ENCODE measurements around the gene NLRP9.
A peak's percentile ranks its signal among the peaks of the same experiment; 100 is the strongest.

The NLRP9 gene

DNA sequence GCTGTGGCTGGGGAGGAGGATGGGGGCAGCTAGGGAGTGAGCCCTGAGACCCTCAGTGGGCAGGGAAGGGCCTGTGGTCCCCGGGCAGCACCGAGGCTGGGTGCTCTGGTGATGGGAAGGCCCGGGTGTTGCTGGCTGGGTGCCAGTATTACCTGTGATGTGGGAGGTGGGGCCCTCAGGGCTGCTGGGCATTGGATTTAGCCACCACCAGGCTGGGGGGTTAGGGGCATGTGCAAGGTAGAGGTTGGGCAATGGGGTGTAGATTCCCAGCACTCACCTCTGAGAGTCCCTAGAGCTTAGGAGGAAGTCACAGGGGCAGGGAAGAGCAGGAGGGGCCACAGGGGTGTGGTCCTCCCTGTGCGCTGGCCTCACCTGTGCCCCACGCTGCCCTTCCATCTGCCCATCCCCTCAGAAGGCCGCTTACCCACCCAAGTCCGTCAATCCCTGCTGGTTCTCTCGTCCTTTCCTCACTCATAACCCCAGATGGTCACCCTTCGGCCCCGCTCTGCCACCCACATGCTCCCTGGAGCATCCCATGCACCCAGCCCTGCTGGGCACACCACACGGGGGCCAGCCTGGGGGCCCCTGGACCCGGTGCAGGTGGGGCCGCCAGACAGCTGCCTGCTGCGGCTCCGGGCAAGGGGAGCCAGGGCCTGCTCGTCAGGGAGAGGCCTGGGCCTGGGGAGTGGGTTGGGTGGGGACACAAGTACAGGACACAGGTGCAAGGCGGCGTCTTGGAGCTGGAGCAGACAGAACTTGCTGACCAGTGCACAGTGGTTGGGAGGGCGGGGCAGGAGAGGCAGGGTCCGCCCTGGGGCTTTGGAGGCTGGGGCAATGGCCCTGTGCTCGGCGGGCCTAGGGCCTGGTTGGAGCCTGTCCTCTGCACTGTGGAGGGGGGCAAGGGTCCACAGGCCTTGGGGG, 50.7 kb downstream of the NLRP9 start:
- ATAC-seq (no peak), DNase-seq (no peak)

DNA sequence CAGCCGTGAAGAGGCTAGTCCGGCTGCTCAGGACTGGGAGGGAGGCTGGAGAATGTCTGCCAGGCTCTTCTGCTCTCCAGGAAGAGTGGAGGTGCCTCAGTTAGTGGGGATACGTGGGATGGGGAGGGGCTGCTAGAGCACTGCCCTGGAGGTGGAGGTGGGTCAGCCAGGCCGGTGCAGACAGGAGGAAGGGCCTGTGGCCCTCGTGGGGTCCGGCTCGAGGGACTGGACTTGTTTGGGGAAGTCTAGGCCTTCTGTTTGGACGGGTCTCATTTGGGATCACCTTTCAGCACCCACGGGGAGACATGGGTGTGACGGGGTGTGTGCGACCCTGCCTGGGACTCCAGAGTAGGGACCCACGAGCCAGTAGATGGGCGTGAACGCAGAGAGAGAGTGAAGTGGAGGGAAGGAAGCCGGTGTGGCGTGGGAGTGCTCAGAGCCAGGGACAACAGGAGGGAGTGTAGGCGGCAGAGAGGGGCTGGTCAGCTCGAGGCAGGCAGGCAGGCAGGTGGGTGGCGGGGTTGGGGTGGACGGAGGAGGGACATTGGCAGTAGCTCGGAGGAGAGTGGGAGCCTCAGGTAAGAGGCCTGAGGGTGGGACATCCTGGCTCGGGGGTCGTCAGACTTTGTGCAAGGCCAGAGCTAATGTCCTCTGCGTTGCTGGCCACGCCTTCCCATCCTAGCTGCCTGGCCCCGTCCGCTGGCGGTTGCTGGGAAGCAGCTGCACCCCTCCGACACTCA, 51.7 kb downstream of the NLRP9 start:
- no peak for DNase-seq
- ATAC-seq = no peak

DNA sequence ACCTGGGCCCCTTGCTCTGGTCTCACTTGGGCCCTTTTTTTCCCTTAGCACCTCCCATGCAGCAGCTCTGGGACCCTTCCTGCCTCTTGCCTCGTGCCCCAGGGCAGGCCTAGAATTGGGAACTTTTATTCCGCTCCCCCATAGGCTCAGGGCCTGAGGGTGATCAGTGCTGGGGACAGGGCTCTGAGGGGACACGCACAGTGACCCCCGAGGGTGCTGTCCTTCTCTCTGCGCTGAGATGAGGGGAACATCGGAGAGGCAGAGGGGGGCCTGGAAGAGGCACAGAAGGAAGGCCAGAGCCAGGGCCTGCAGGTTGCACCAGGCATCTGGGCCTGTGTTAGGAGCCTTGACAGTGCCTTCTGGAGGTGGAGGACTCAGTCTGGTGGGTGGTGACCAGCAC, 52.4 kb downstream of the NLRP9 start:
- ATAC-seq (no peak), DNase-seq (no peak)

DNA sequence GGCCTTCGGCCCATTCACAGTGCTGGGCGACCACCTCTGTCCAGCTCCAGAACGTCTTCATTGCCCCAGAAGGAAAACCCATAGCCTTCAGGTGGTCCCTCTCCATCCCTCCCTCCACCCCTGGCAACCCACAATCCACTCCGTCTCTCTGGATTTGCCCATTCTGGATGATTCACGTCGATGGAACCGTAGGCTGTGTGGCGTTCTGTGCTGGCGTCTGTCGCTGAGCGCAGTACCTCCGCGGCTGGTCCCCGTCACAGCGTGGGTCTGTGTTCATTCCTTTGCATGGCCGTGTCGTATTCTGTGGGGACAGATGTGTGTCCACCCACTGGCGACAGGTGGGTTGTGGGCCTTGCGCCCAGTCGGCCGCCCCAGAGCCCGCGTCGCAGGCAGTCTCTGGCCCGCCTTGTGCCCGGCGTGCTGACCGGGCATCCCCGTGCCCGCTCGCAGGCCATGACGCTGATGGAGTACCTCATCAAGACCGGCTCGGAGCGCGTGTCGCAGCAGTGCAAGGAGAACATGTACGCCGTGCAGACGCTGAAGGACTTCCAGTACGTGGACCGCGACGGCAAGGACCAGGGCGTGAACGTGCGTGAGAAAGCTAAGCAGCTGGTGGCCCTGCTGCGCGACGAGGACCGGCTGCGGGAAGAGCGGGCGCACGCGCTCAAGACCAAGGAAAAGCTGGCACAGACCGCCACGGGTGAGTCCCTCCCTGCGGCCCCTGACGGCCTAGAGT, 53.1 kb downstream of the NLRP9 start:
- no peak for ATAC-seq

DNA sequence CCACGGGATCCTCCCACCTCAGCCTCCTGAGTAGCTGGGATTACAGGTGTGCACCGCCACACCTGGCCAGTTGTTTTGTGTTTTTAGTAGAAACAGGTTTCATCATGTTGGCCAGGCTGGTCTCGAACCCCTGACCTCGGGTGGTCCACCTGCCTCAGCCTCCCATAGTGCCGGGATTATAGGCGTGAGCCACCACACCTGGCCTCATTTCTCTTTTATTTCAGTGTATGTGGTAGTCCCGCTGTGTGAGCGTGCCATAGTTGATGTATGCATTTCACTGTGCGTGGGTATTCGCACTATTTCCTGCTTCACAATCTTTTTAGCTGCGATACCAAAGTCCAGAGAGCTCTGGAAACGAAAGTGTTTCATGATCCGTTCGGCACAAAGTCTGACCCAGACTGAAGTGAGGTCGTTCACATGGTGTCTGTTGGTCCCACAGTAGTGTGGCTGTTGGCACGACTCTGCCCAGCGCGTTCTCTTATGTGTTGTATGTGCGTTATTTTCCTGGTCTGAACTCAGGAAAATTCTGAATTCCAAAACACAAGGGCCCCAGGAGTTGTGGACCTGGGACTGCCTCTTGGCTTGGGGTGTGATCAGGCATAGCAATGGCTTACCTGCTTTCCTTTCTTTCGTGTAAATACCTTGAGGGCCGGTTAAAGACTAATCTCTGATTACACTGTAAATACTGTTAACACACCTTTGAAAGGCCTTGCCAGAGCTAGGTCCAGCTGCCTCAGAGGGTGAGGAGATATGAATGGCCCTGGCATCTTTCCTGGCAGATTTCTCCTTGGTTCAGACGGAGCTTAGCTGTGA, 54.5 kb downstream of the NLRP9 start:
- DNase-seq = no peak
- ATAC-seq = no peak

More for the DNA sequence above, 53.1 kb downstream of the NLRP9 start:
- no peak for DNase-seq

DNA sequence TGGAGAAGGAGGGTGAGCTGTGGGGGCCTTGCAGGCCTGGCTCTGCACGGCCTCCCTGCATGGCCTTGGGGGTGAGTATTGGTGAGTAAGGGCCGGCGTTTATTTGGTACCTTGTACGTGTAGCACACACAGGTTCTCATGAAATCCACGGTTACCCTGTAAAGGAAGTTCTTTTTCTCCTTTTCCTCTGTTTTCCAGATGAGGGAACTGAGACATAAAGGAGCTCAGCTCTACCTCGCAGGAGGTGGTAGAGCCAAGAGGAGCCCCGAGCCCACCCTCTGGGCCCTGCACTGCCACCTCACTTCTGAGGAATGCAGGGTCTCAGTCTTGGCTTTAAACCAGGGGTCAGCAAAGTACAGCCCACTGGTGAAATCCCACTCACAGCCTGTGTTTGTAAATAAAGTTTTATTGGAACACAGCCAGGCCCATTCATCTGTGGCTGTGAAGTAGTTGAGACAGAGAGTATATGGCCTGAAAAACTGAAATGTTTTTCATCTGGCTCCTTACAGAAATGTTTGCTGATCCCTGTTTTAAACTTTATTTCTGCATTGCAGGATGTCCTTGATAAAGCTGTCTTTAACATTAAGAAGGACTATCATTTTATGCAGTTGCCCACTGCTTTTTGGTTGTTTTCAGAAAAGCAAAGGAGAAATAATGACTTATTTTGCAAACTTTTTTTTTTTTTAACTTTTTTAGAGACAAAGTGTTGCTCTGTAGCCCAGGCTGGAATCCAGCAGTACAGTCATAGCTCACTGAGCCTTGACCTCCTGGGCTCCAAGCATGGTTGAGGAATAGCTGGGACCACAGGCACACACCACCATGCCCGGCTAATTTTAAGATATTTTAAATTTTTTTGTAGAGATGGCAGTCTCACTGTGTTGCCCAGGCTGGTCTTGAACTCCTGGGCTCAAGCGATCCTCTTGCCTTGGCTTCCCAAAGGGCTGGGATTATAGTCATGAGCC, 56.8 kb downstream of the NLRP9 start:
- no peak for ATAC-seq
- DNase-seq = no peak

DNA sequence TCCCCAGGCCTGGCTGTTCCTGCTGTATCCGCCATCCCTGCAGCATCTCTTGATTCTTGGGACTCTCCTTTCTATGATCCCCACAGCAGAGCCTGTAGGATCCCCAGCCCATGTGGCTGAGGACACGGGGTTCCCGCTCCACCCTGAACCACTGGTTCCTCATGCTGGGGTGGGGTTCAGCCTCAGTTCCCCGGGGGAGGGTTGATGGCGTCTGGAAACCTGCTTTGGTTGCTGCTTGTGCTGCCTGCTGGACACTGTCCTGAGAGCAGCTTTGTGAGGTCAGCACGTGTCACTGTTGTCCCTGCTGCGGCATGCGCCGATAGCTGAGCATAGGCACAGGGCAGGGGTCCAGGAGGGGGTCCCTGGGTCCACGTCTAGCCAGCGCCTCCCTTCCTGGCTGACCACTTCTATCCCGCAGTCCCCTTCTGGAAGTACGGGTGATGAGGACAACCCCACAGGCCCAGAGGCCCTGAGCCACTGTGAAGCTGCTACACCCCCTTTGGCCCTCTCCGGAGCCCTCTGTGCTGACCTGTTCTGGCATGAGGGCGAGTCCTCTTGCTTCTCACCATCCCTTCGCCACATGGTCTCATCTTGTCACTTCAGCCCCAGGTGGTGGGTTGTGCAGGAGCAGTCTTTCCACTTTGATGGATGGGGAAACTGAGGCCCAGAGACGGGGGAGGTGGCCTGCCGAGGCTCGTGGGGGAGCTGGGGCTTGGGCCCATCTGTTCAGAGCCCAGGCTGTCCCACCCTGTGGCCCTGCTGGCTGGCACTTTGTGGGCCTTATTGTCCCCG, 57.7 kb downstream of the NLRP9 start:
- DNase-seq = no peak

DNA sequence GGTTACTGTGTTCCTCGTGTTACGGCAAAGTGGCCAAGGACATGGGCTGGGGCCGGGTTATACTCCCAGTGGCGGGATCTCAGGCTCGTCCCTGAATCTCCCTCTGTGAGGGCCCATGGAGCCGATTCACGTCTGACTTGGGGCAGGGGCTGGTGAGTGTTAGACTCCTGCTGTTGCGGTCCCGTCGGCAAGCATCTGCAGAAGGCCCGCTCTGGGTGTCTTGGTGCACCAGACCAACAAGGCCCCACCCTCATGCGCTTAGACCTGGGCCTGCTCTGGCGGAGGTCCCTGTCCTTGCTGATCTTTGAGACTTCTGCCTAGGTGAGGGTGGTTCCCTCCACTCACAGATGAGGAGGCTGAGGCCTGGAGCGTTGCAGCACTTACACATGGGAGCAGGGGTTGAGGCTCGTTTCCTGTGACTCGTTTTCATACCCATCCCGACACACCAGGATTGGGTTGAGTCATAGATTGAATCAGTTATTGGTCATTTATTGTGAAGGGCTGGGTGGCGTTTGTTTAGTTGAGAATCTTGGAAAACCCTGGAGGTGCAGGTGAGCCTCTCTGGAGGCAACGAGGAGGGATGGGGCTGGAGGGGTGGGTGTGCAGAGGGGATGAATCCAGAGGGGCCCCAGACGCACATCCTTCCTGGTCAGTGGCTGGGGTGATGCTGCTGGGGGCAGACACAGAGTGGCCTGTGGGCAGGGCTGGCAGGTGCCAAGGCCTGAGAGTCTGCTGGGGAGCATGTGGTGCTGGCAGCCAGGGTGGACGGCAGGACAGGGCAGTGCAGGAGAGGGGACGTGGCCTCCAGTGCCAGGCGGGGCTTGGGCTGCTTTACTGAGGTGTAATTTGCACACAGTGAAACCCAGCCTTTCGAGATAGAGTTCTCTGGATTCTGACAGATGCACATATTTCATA, 58.6 kb downstream of the NLRP9 start:
- DNase-seq (no peak), ATAC-seq (no peak)

More for the DNA sequence above, 57.7 kb downstream of the NLRP9 start:
- ATAC-seq = no peak

DNA sequence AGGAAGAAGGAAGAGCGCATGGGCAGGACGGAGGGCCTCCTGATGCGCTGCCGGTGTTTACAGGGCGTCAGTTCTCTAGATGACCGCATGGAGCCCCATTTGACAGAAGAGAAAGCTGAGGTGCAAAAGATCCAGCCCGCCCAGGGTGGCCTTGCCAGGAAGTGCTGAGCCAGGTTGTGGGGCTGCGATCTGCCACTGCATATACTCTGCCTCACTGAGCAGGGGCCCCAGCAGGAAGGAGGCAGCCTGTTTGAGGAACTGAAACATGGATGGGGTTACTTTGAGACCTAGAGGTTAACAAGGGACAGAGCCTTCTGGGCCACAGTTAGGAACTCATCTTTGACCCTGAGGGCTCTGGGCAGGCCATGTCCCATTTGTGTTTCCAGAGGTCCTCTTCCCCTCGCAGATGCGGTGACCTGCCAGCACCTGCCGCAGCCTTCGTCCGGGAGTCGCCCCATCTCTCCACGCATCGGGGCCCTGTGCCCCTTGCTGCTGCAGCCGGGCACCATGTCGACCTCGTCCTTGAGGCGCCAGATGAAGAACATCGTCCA, 60.0 kb downstream of the NLRP9 start:
- peak; percentile 34 for DNase-seq
- no peak for ATAC-seq

DNA sequence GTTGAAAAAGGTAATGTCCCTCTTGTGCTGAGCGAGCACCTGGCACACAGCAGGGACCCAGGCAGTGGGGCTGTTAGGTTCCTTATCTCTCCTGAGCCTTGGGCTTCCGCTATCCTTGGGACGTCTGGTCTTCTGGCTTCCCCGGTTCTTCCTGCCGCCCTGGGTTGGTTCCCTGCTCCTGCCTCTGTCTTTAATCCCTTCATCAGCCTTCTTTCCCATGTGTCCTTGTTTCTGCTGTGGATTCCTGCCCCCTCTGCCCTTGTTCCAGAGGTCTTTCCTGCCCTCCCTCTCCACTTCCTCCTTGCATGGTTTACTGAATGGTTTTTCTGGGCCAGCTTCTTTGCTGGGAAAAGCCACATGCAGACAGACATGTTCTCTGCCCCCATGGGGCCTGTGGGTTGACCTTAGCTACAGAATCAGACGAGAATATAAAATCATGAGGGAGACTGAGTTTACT, 60.6 kb downstream of the NLRP9 start:
- DNase-seq = no peak
- ATAC-seq = no peak

DNA sequence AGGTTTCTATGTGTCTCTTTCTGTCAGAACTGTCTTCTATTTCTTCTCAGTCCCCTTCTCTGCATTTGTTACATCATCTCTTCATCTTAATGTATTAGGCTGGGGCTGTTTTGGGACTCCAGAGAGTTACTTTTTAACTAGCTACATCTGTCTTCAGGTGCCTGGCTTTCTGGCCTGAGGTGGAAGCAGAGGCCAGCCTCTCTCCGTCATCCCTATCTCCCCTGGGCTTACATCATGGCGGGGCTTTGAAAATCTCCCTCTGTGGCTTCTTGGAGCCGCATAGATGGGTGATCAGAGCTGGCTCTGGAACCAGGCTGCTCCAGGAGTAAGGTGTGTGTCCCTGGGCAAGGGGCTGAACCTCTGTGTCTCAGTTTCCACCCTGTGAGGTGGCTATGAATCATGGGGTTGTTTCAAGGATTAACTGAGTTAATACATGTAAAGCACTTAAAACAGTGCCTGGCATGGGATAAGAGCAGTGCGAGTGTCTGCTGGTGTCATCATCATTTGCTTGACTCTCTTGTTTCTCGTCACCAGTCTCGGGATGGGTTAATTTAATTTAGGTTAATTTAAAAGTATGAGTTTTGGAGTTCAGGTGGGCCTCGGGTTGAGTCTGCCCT, 61.2 kb downstream of the NLRP9 start:
- no peak for ATAC-seq
- no peak for DNase-seq

DNA sequence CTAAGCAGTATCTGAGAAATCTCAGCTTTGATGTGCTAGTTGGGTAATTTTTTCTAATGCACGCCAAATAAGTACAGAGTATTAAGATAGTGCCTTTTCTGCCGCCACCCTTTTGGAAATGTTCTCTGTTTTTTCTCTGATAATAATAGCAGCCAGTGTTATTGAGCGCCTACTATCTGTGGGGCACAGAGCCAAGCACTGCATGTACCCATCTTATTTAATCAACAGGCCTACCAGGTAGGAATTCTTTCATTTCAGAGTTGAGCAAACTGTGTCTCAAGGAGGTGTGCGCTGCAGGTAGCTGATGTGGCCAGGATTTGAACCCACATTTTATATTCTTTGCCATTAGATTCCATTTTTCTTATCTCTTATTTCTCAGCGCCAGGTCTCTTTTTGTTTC, 61.8 kb downstream of the NLRP9 start:
- DNase-seq (no peak), ATAC-seq (no peak)

DNA sequence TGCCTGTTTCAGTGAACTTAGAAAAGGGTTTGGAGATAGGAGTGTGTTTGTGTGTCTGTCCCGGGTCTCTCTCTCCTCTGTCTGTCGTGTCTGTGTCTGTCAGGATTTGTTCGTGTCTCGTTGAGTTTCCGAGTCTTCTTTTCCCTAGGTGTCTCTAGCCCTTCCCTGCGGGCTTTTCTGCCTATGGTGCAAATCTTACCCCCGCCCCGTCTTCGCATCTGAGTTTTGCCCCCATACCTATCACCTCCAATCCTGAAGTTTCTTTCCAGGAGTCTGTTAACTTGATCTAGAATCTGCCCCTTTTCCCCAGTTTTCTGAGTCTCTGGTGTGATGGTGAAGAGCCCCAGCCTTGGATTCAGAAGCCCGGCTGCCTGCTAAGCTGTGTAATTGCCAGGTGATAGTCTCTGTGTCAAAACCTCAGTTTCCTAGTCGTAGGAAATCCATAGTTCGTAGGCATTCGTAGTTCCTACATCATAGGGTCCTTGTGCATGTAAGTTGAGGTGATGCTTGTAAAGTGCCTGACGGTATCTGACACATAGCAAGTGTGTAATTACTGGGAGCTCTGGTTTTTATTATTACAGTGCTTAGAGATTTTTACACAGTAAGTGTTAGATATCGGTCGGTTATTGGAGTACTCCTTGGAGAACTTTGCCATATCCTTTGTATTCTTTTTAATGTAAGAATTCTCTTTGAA, 62.4 kb downstream of the NLRP9 start:
- DNase-seq (no peak), ATAC-seq (no peak)

DNA sequence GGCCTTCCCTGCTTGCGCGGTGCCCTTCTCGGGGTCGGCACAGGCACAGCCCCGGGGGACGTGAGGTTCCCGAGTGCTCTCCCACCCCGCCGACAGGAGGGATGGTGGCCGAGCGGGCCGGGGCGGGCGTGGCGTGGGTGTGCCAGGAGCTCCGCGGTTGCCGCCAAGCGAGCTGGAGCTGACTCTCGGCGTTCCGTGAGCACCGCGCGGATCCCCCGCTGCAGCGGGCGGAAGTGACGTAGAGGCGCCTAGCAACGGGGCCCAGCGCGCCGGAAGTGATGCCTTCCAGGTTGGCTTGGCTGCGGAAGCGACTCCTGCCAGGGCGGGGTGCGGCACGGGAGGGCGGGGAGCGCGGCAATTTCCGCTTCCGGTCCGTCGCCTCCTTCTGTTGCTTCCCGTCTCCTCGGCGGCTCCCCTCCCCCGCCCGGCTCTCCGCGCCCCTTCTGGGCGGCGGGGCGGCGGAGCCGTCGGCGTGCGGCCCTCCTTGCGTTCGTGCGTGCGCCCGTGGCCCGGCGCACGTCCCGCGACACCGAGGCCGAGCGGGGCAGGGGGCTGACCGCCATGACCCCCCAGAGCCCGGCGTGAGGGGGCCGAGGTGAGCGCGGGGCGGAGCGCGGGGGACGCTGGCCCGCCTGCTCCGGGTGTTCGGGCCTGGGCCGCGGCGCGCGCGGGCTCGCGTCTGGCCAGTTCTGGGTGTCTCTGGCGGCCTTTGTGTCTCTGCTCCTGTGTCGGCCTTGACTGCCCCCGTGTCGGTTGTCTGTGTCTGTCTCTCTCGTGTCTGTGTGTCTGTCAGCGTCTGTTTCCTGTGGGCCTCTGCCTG, 63.2 kb downstream of the NLRP9 start, which contains the start of gene EPN1:
TSS of gene EPN1 (plus strand) at position 386 of the 820 bp plus-strand sequence. CDS start 3,402 bp downstream, outside the sequence.
- ATAC-seq = peak; percentile 91
- DNase-seq = peak; percentile 98

DNA sequence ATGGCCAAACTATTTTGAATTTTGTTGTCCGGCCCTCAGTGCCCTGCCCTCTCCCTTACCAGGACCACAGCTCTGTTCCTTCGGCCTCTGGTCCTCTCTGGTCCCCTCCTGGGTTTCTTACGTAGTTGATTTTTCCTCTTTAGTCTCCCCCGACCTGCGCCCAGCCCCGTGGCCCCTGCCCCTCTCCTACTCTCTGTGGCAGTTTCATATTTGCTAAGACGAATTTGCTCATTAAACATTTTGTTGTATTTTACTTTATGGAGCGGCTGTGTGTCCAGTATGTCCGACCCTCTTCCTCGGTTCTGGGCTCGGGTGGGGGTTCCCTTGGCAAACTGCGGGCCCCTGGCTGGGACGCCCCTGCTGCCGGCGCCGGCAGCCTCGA, 63.8 kb downstream of the NLRP9 start:
- DNase-seq (no peak), ATAC-seq (no peak)

DNA sequence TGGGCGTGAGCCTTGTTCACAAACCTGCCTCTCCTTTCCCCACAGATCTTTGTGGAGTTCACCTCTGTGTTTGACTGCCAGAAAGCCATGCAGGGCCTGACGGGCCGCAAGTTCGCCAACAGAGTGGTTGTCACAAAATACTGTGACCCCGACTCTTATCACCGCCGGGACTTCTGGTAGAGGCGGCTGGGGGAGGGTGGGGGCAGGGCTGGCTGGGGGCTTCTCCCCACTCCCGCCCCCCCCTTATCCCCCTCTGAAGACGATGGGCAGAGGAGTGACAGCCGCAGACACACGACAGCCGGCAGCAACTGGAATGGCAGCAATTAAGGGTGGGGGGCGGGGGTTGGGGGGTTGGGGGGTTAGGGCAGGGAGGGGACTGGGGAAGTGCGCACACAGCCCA, 64.3 kb downstream of the NLRP9 start:
- ATAC-seq (no peak), DNase-seq (no peak)

Measured in stimulated activated naive CD8-positive, alpha-beta T cell treated with anti-CD3 and anti-CD28 coated beads, Interleukin-15, Interleukin-2, amounts not matched to agents 100 U/mL and 50 U/mL, for 24 hours (primary cell).